Trophoblast cell (in vitro differentiated cells and primary cell): Measurements from ENCODE around the gene NOS1AP.

ENCODE experiments used
- DNase-seq, 2 donors: peaks; one replicate each; pipeline ENCODE4 v3.0.0-alpha.2; 2016
- H2AFZ ChIP-seq: 2 replicates; pipeline ENCODE4 v1.6.1; 2013; ENCODE audit warnings: low read length, moderate library complexity, mild to moderate bottlenecking; ENCODE audit not compliant: insufficient read depth, poor library complexity
- H2AK5ac ChIP-seq: 2 replicates; pipeline ENCODE4 v1.6.1; 2013; ENCODE audit warnings: mild to moderate bottlenecking, low read length
- H2BK120ac ChIP-seq: 2 replicates; pipeline ENCODE4 v1.6.1; 2013; ENCODE audit warnings: low read length, mild to moderate bottlenecking, moderate library complexity; ENCODE audit not compliant: insufficient read depth, poor library complexity
- H2BK12ac ChIP-seq: 2 replicates; pipeline ENCODE4 v1.6.1; 2013; ENCODE audit warnings: mild to moderate bottlenecking, low read length, moderate library complexity
- H2BK5ac ChIP-seq: 2 replicates; pipeline ENCODE4 v1.6.1; 2013; ENCODE audit warnings: low read length, low read depth, moderate library complexity, mild to moderate bottlenecking; ENCODE audit not compliant: poor library complexity
- H3K14ac ChIP-seq: 2 replicates; pipeline ENCODE4 v1.6.1; 2013; ENCODE audit warnings: mild to moderate bottlenecking, low read length
- H3K18ac ChIP-seq: 2 replicates; pipeline ENCODE4 v1.6.1; 2013; ENCODE audit warnings: mild to moderate bottlenecking, low read length
- H3K23ac ChIP-seq: 2 replicates; pipeline ENCODE4 v1.6.1; 2013; ENCODE audit warnings: low read length
- H3K27ac ChIP-seq: 2 replicates; pipeline ENCODE4 v1.5.1; 2013; ENCODE audit warnings: low read depth, mild to moderate bottlenecking, inconsistent platforms, low read length, moderate library complexity
- H3K27me3 ChIP-seq: 2 replicates; pipeline ENCODE4 v1.6.1; 2013; ENCODE audit warnings: inconsistent platforms, mild to moderate bottlenecking, low read length, moderate library complexity; ENCODE audit not compliant: insufficient read depth
- H3K36me3 ChIP-seq, 2 experiments: 1 replicate in 1 of 2; 2 replicates in 1 of 2; pipeline ENCODE4 v1.6.1; 2013; ENCODE audit warnings: low read length in 2 of 2, mild to moderate bottlenecking in 2 of 2, moderate library complexity in 1 of 2; ENCODE audit not compliant: insufficient read depth in 2 of 2, control insufficient read depth in 1 of 2
- H3K4ac ChIP-seq: 2 replicates; pipeline ENCODE4 v1.6.1; 2013; ENCODE audit warnings: low read depth, mild to moderate bottlenecking, low read length, moderate library complexity
- H3K4me1 ChIP-seq, 2 experiments: 1 replicate in 1 of 2; 2 replicates in 1 of 2; pipeline ENCODE4 v1.6.1; 2013; ENCODE audit warnings: low read length in 2 of 2, mild to moderate bottlenecking in 2 of 2, moderate library complexity in 1 of 2; ENCODE audit not compliant: insufficient read depth in 2 of 2, control insufficient read depth in 1 of 2
- H3K4me2 ChIP-seq: 2 replicates; pipeline ENCODE4 v1.6.1; 2013; ENCODE audit warnings: inconsistent platforms, mild to moderate bottlenecking, low read length, moderate library complexity
- H3K4me3 ChIP-seq: 2 replicates; pipeline ENCODE4 v1.5.1; 2013; ENCODE audit warnings: mild to moderate bottlenecking, low read depth, low read length, inconsistent platforms
- H3K79me1 ChIP-seq: one replicate; pipeline ENCODE4 v1.6.1; 2013; ENCODE audit warnings: low read length
- H3K79me2 ChIP-seq: 2 replicates; pipeline ENCODE4 v1.6.1; 2013; ENCODE audit warnings: low read length, mild to moderate bottlenecking; ENCODE audit not compliant: control insufficient read depth, insufficient read depth, poor library complexity
- H3K9ac ChIP-seq: 2 replicates; pipeline ENCODE4 v1.6.1; 2013; ENCODE audit warnings: mild to moderate bottlenecking, low read length
- H3K9me3 ChIP-seq: 2 replicates; pipeline ENCODE4 v1.6.1; 2013; ENCODE audit warnings: low read depth, mild to moderate bottlenecking, control low read depth, inconsistent platforms, low read length; ENCODE audit not compliant: insufficient read depth
- H4K12ac ChIP-seq: 2 replicates; pipeline ENCODE4 v1.6.1; 2013; ENCODE audit warnings: low read depth, mild to moderate bottlenecking, low read length, moderate library complexity
- H4K8ac ChIP-seq: 2 replicates; pipeline ENCODE4 v1.6.1; 2013; ENCODE audit warnings: low read depth, mild to moderate bottlenecking, low read length, moderate library complexity
- H4K91ac ChIP-seq: one replicate; pipeline ENCODE4 v1.6.1; 2013; ENCODE audit warnings: low read depth, mild to moderate bottlenecking, low read length, moderate library complexity
- whole genome bisulfite sequencing: extraction: QIAGEN DNeasy Blood & Tissue Kit; methylation state at CpG from one replicate; pipeline ENCODE4 v1.1.7; 2013; ENCODE audit warnings: missing lambda C conversion rate; ENCODE audit not compliant: insufficient read length, insufficient coverage; ENCODE audit errors: extremely low coverage; 5-methylcytosine and 5-hydroxymethylcytosine counted together

The NOS1AP gene

GRCh38 chr1:162229549-162229948 is 160.1 kb downstream of the NOS1AP start:
- H3K79me1 ChIP-seq, result no peaks in the 10 kb centered on the region
- DNase-seq, result no peak
- no peak overlapping the region for H3K23ac ChIP-seq
- no peak overlapping the region for H3K4me2 ChIP-seq
- H3K27me3 ChIP-seq, result no peaks in the 10 kb centered on the region
- H3K79me2 ChIP-seq, result no peaks in the 10 kb centered on the region
- H2BK120ac ChIP-seq, result no peak overlapping the region
- H3K14ac ChIP-seq, result no peak overlapping the region
- peaks cover 2 to 3% of the 10 kb centered on the region in 2 experiments for H3K4me1 ChIP-seq
- H3K4ac ChIP-seq, result no peak overlapping the region
- no peak overlapping the region for H3K18ac ChIP-seq
- H3K4me3 ChIP-seq, result no peak overlapping the region
- no peak overlapping the region for H3K9ac ChIP-seq
- H2AK5ac ChIP-seq, result no peak overlapping the region
- H4K91ac ChIP-seq, result no peak overlapping the region
- H2BK12ac ChIP-seq, result no peak overlapping the region
- no peaks in the 10 kb centered on the region for H3K9me3 ChIP-seq
- no CpG with 5 or more reads among the region's 2 CpGs for WGBS
- H4K12ac ChIP-seq, result no peak overlapping the region
- no peak overlapping the region for H3K27ac ChIP-seq
- H2BK5ac ChIP-seq, result no peak overlapping the region
- H3K36me3 ChIP-seq, result no peaks in the 10 kb centered on the region
- H2AFZ ChIP-seq, result no peak overlapping the region
- H4K8ac ChIP-seq, result no peak overlapping the region

DNA sequence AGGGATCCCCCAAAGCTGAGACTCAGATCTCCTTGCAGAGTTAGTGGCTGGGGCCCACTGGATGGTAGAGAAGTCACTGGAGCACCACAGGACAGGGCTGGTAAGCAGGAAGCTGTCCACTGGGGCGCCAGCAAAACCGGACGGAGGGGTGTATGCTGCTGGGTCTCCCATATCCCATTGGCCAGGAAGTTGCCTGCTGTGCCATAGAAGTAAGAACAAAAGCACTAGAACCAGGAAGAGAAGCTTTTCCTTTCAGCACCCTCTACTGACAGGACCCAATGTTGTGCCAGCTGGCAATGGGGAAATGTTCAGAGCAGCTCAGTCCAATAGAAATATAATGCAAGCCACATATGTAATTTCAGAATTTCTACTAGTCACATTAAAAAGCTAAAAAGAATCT is 160.6 kb downstream of the NOS1AP start:
- Histone ChIP-seq H3K14ac (no peak overlapping the region), H4K8ac (no peak overlapping the region), H3K4me2 (no peak overlapping the region), H3K79me2 (no peaks in the 10 kb centered on the region), H4K12ac (no peak overlapping the region), H3K23ac (no peak overlapping the region), H2BK5ac (no peak overlapping the region), H3K9ac (no peak overlapping the region), H3K9me3 (no peaks in the 10 kb centered on the region), H3K18ac (no peak overlapping the region), H3K4me3 (no peak overlapping the region), H2AFZ (no peak overlapping the region), H3K79me1 (no peaks in the 10 kb centered on the region), H3K4me1 (peaks cover 2 to 3% of the 10 kb centered on the region in 2 experiments), H3K36me3 (no peaks in the 10 kb centered on the region), H2AK5ac (no peak overlapping the region), H4K91ac (no peak overlapping the region), H3K27ac (no peak overlapping the region), H2BK120ac (no peak overlapping the region), H2BK12ac (no peak overlapping the region), H3K4ac (no peak overlapping the region), H3K27me3 (no peaks in the 10 kb centered on the region)
- no peak for DNase-seq
- no CpG with 5 or more reads among the region's 3 CpGs for WGBS

- no peak overlapping the region for H4K91ac ChIP-seq
- no peaks in the 10 kb centered on the region for H3K79me1 ChIP-seq
- DNase-seq, result no peak
- H2BK5ac ChIP-seq, result no peak overlapping the region
- no peak overlapping the region for H2AFZ ChIP-seq
- no peak overlapping the region for H3K18ac ChIP-seq
- H3K4me2 ChIP-seq, result no peak overlapping the region
- no peaks in the 10 kb centered on the region for H3K79me2 ChIP-seq
- H2BK12ac ChIP-seq, result no peak overlapping the region
- no peak overlapping the region for H2AK5ac ChIP-seq
- no peak overlapping the region for H3K14ac ChIP-seq
- no peak overlapping the region for H3K9ac ChIP-seq
- H3K4ac ChIP-seq, result no peak overlapping the region
- no CpG with 5 or more reads among the region's 3 CpGs for WGBS
- no peaks in the 10 kb centered on the region for H3K27me3 ChIP-seq
- H4K8ac ChIP-seq, result no peak overlapping the region
- no peaks in the 10 kb centered on the region for H3K36me3 ChIP-seq
- H3K4me1 ChIP-seq, result peaks cover 2 to 3% of the 10 kb centered on the region in 2 experiments
- H4K12ac ChIP-seq, result no peak overlapping the region
- no peaks in the 10 kb centered on the region for H3K9me3 ChIP-seq
- H3K4me3 ChIP-seq, result no peak overlapping the region
- H3K27ac ChIP-seq, result no peak overlapping the region
- no peak overlapping the region for H2BK120ac ChIP-seq
- no peak overlapping the region for H3K23ac ChIP-seq
Observed at GRCh38 chr1:162230517-162230916, 161.0 kb downstream of the NOS1AP start.

DNA sequence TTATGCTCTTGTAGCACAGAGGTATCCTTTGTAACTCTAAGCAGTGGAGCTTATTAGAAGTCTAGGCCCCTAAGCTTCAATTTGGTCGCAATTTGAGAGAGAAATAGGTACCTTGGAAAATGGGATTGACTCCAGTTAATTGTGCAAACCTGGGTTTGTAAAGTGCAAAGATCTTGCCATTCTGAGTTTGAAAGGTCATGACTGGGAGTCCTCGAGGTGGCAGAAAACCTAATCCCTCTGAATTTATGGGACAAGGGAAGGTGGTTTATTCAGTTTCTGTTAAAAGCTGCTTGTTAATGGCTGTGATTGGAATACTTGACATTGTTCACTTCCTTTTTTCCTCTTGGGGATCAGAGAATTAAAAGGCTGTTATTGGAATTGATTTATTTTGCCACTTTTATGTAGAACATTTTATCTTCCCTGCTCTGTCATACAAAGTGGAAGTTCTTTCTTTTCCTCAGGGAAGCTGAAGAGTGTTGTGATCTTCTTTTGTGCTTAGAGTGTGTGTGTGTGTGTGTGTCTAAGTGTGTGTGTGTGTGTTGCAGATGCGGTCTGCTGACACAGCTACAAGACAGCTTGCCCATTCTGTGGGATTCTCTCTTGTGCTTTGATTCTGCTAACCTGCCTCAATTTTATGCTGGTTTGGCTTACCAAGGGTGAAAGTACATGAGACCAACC is 162.7 kb downstream of the NOS1AP start:
- Histone ChIP-seq H3K36me3 (no peaks in the 10 kb centered on the region), H3K79me2 (no peaks in the 10 kb centered on the region), H3K4me2 (no peak overlapping the region), H3K27me3 (no peaks in the 10 kb centered on the region), H3K4ac (no peak overlapping the region), H3K9ac (no peak overlapping the region), H2BK5ac (no peak overlapping the region), H3K4me1 (peaks cover 4 to 8% of the 10 kb centered on the region in 2 experiments), H3K4me3 (no peak overlapping the region), H3K23ac (no peak overlapping the region), H3K79me1 (no peaks in the 10 kb centered on the region), H4K12ac (no peak overlapping the region), H2AK5ac (no peak overlapping the region), H3K9me3 (no peaks in the 10 kb centered on the region), H2AFZ (no peak overlapping the region), H4K91ac (no peak overlapping the region), H3K14ac (no peak overlapping the region), H2BK120ac (no peak overlapping the region), H3K27ac (no peak overlapping the region), H2BK12ac (no peak overlapping the region), H3K18ac (no peak overlapping the region), H4K8ac (no peak overlapping the region)
- no peak for DNase-seq
- no CpG with 5 or more reads among the region's 3 CpGs for WGBS
